Central memory CD4-positive, alpha-beta T cell (primary cell): ENCODE results near the gene SLC9A7.

Experiments
- DNase-seq: peaks from one replicate; pipeline ENCODE4 v3.0.0; 2022

The SLC9A7 gene

GRCh38 chrX:46599051-46599560, 159.8 kb downstream of the SLC9A7 start:
- no peak for DNase-seq

- DNase-seq: no peak
Measured at GRCh38 chrX:46597771-46598170, 161.1 kb downstream of the SLC9A7 start.

- no peak for DNase-seq
Measured at GRCh38 chrX:46597208-46597607, 161.7 kb downstream of the SLC9A7 start.

GRCh38 chrX:46595084-46595483, 163.8 kb downstream of the SLC9A7 start:
- DNase-seq: no peak

GRCh38 chrX:46589977-46590723, 168.8 kb downstream of the SLC9A7 start:
- no peak for DNase-seq

- DNase-seq: peak; percentile 29
Measured at GRCh38 chrX:46588263-46588662, 170.7 kb downstream of the SLC9A7 start.

- no peak for DNase-seq
Measured at GRCh38 chrX:46587753-46588171, 171.2 kb downstream of the SLC9A7 start.

GRCh38 chrX:46587158-46587557, 171.8 kb downstream of the SLC9A7 start:
- DNase-seq: no peak

- no peak for DNase-seq
Measured at GRCh38 chrX:46584736-46585135, 174.2 kb downstream of the SLC9A7 start.

GRCh38 chrX:46582966-46583365, 176.0 kb downstream of the SLC9A7 start:
- DNase-seq: no peak

GRCh38 chrX:46582325-46582724, 176.6 kb downstream of the SLC9A7 start:
- no peak for DNase-seq

- DNase-seq: no peak
Measured at GRCh38 chrX:46580613-46581012, 178.3 kb downstream of the SLC9A7 start.

GRCh38 chrX:46579250-46579649, 179.7 kb downstream of the SLC9A7 start:
- no peak for DNase-seq

- no peak for DNase-seq
Measured at GRCh38 chrX:46577221-46578005, 181.5 kb downstream of the SLC9A7 start.

GRCh38 chrX:46576458-46576857, 182.5 kb downstream of the SLC9A7 start:
- DNase-seq: no peak

- no peak for DNase-seq
Measured at GRCh38 chrX:46575991-46576392, 182.9 kb downstream of the SLC9A7 start.

- DNase-seq: no peak
Measured at GRCh38 chrX:46575586-46575985, 183.3 kb downstream of the SLC9A7 start.

- peak; percentile 48 for DNase-seq
Measured at GRCh38 chrX:46574774-46575381, 184.0 kb downstream of the SLC9A7 start.

GRCh38 chrX:46573892-46574773, 184.8 kb downstream of the SLC9A7 start:
- DNase-seq: peak; percentile 79

GRCh38 chrX:46573331-46573891, 185.5 kb downstream of the SLC9A7 start, which contains the start of gene CHST7:
TSS of gene CHST7 (plus strand) at chrX:46573765. CDS start at chrX:46573932, 167 bp downstream.
- DNase-seq: peak; percentile 51

GRCh38 chrX:46572340-46572936, 186.5 kb downstream of the SLC9A7 start:
- DNase-seq: peak; percentile 33
